HCT116 (cell line): ENCODE measurements around the gene TXNDC12. TPM values are rescaled to one million over a fixed set of nuclear protein-coding genes. Genes with fewer than 3 reads are reported as not detected.

Experiments
- ATAC-seq: fragments of 200-7000 bp; cut with Tn5 transposase; 2 replicates; pipeline ENCODE4 v1.9.1; 2020; ENCODE audit warnings: mild to moderate bottlenecking, moderate library complexity
- BruUV-seq: library from RNA; stranded (reverse); fragments of 400-500 nt; replicated peaks from 2 replicates; lab custom pipeline; 2021; lab: Mats Ljungman, UMichigan
- CTCF ChIA-PET: fragments of 300-600 bp; sonication (Branson Sonifier 250); formaldehyde crosslinking; loops from one replicate; lab custom pipeline; 2021; ENCODE audit warnings: antibody characterized with exemption; lab: Charles Lee
- POLR2A ChIA-PET: fragments of 300-600, 350-600 bp; sonication (Branson Sonifier 250); formaldehyde crosslinking; loops from one replicate; lab custom pipeline; 2021; ENCODE audit warnings: antibody characterized with exemption; lab: Charles Lee
- RAD21 ChIA-PET, 2 experiments: fragments of 300-600 bp; sonication (Branson Sonifier 250); formaldehyde crosslinking; loops; one replicate each; lab custom pipeline; 2023; ENCODE audit warnings: low total read pairs in 2 of 2; ENCODE audit not compliant: uncharacterized antibody in 2 of 2, unreplicated experiment in 2 of 2, low non-redundant PET in 1 of 2; lab: Charles Lee
- DNase-seq: peaks from one replicate; pipeline ENCODE4 v3.0.0-alpha.2; 2010; ENCODE audit warnings: low read depth, low spot score
- H2AFZ ChIP-seq: fragments of 200-600 bp; shearing (Covaris generic), sonication (generic); 2 replicates; pipeline ENCODE4 v1.6.1; 2017; ENCODE audit warnings: low read depth, mixed run types, mixed read lengths, antibody characterized with exemption, low read length; ENCODE audit not compliant: poor library complexity, severe bottlenecking
- H3K27ac ChIP-seq: 2 replicates; pipeline ENCODE4 v1.5.1; 2012; ENCODE audit warnings: low read depth, low read length
- H3K27me3 ChIP-seq: fragments of 200-600 bp; sonication (generic); 2 replicates; pipeline ENCODE4 v1.6.1; 2016; ENCODE audit warnings: mixed run types, low read length, mixed read lengths; ENCODE audit not compliant: insufficient read depth
- H3K36me3 ChIP-seq, 2 experiments: fragments of 200-500 bp in 1 of 2; fragments of 200-600 bp in 1 of 2; sonication (Bioruptor generic) in 1 of 2; sonication (generic) in 1 of 2; 2 replicates each; pipeline versions ENCODE4 v1.5.1 to v1.6.1; 2014 to 2016; ENCODE audit warnings: low read length in 2 of 2, inconsistent platforms in 1 of 2, mixed read lengths in 1 of 2, mixed run types in 1 of 2; ENCODE audit not compliant: insufficient read depth in 2 of 2, control insufficient read depth in 1 of 2
- H3K4me1 ChIP-seq, 2 experiments: fragments of 200-600 bp in 1 of 2; sonication (generic) in 1 of 2; 2 replicates each; pipeline versions ENCODE4 v1.5.1 to v1.6.1; 2012 to 2017; ENCODE audit warnings: low read length in 2 of 2, inconsistent platforms in 1 of 2, mild to moderate bottlenecking in 1 of 2, mixed read lengths in 1 of 2, mixed run types in 1 of 2, moderate library complexity in 1 of 2; ENCODE audit not compliant: insufficient read depth in 2 of 2, control insufficient read depth in 1 of 2
- H3K4me2 ChIP-seq: fragments of 200-600 bp; sonication (generic); 2 replicates; pipeline ENCODE4 v1.6.1; 2017; ENCODE audit warnings: mixed run types, low read length, mixed read lengths
- H3K4me3 ChIP-seq, 2 experiments: fragments of 200-600 bp in 1 of 2; sonication (generic) in 1 of 2; replicated peaks in 1 of 2; 2 replicates each; pipeline ENCODE4 v1.5.1; 2011 to 2016; ENCODE audit warnings: low read length in 2 of 2, control low read depth in 1 of 2, low read depth in 1 of 2, mild to moderate bottlenecking in 1 of 2, mixed read lengths in 1 of 2, mixed run types in 1 of 2
- H3K79me2 ChIP-seq: fragments of 200-600 bp; sonication (generic); 2 replicates; pipeline ENCODE4 v1.6.1; 2017; ENCODE audit warnings: mild to moderate bottlenecking, mixed run types, low read length, moderate library complexity, mixed read lengths; ENCODE audit not compliant: insufficient read depth
- H3K9ac ChIP-seq: fragments of 200-600 bp; sonication (generic); 2 replicates; pipeline ENCODE4 v1.6.1; 2016; ENCODE audit warnings: low read length, mixed read lengths
- H3K9me2 ChIP-seq: fragments of 200-600 bp; sonication (generic), shearing (Covaris generic); 2 replicates; pipeline ENCODE4 v1.6.1; 2017; ENCODE audit warnings: mixed run types, mild to moderate bottlenecking, moderate library complexity; ENCODE audit not compliant: insufficient read depth
- H3K9me3 ChIP-seq, 2 experiments: fragments of 200-500 bp in 1 of 2; fragments of 200-600 bp in 1 of 2; sonication (Bioruptor generic) in 1 of 2; sonication (generic) in 1 of 2; 2 replicates each; pipeline ENCODE4 v1.6.1; 2014 to 2017; ENCODE audit warnings: low read length in 2 of 2, mixed read lengths in 2 of 2, inconsistent platforms in 1 of 2, low read depth in 1 of 2, mild to moderate bottlenecking in 1 of 2, mixed run types in 1 of 2, moderate library complexity in 1 of 2; ENCODE audit not compliant: control insufficient read depth in 1 of 2, insufficient read depth in 1 of 2
- H4K20me1 ChIP-seq: fragments of 200-600 bp; sonication (generic), shearing (Covaris generic); 2 replicates; pipeline ENCODE4 v1.6.1; 2017; ENCODE audit warnings: mixed run types, mild to moderate bottlenecking, moderate library complexity; ENCODE audit not compliant: insufficient read depth
- CEBPB ChIP-seq: IDR thresholded peaks from 2 replicates; pipeline ENCODE4 v1.6.1; 2012; ENCODE audit warnings: low read depth
- ELF1 ChIP-seq: IDR thresholded peaks from 2 replicates; pipeline ENCODE4 v1.6.1; 2012; ENCODE audit warnings: low read depth, borderline replicate concordance
- EZH2 ChIP-seq: fragments of 200-600 bp; sonication (generic); IDR thresholded peaks from 2 replicates; pipeline ENCODE4 v1.6.1; 2017; ENCODE audit warnings: antibody characterized with exemption, mixed run types
- EZH2phosphoT487 ChIP-seq: fragments of 200-600 bp; IDR thresholded peaks from 2 replicates; pipeline ENCODE4 v1.6.1; 2018; ENCODE audit warnings: antibody characterized with exemption, borderline replicate concordance
- POLR2A ChIP-seq: IDR thresholded peaks from 2 replicates; pipeline ENCODE4 v1.7.0; 2011; ENCODE audit warnings: borderline replicate concordance; ENCODE audit not compliant: insufficient read depth, insufficient read length; ENCODE audit errors: extremely low read depth
- POLR2AphosphoS5 ChIP-seq: IDR thresholded peaks from 2 replicates; pipeline ENCODE4 v1.6.1; 2011; ENCODE audit warnings: mild to moderate bottlenecking, low read depth, low read length, moderate library complexity
- RAD21 ChIP-seq: IDR thresholded peaks from 2 replicates; pipeline ENCODE4 v1.6.1; 2012; ENCODE audit warnings: low read depth, mild to moderate bottlenecking
- SIN3A ChIP-seq: IDR thresholded peaks from 2 replicates; pipeline ENCODE4 v1.6.1; 2012; ENCODE audit warnings: low read depth
- SP1 ChIP-seq: IDR thresholded peaks from 2 replicates; pipeline ENCODE4 v1.6.1; 2012; ENCODE audit warnings: low read depth
- TCF7L2 ChIP-seq: IDR thresholded peaks from 2 replicates; pipeline ENCODE4 v1.7.0; 2011; ENCODE audit warnings: borderline replicate concordance, inconsistent platforms; ENCODE audit not compliant: insufficient read depth, insufficient read length; ENCODE audit errors: extremely low read depth
- YY1 ChIP-seq: IDR thresholded peaks from 2 replicates; pipeline ENCODE4 v1.6.1; 2011; ENCODE audit warnings: low read length, low read depth, moderate library complexity, mild to moderate bottlenecking; ENCODE audit not compliant: insufficient replicate concordance; ENCODE audit errors: extremely low read depth
- ZNF274 ChIP-seq: fragments of 200-500 bp; sonication (Bioruptor generic); IDR thresholded peaks from 2 replicates; pipeline ENCODE4 v1.6.1; 2014; ENCODE audit warnings: mild to moderate bottlenecking, low read depth, low read length, inconsistent platforms
- intact Hi-C: fragments of 100-400 bp; cut with micrococcal nuclease; formaldehyde crosslinking; loops from 2 replicates; pipeline ENCODE4 v1.10.0; 2022
- total RNA-seq: library from RNA; stranded (reverse); gene quantifications from one replicate; pipeline ENCODE4 v1.2.1, GENCODE V29; 2021; ENCODE audit not compliant: unreplicated experiment
- TF ChIP-seq, protein P1 (sequence below): IDR thresholded peaks from 2 replicates; pipeline ENCODE4 v1.6.1; 2012
- TF ChIP-seq, protein P2 (sequence below): IDR thresholded peaks from 2 replicates; pipeline ENCODE4 v1.6.1; 2011; ENCODE audit warnings: mild to moderate bottlenecking, low read length, moderate library complexity; ENCODE audit not compliant: insufficient replicate concordance; ENCODE audit errors: extremely low read depth
- TF ChIP-seq, protein P3 (sequence below): IDR thresholded peaks from 2 replicates; pipeline ENCODE4 v1.6.1; 2012

Gene TXNDC12
- total RNA-seq, 1 experiment from 2014 or later: 82.8 TPM

DNA sequence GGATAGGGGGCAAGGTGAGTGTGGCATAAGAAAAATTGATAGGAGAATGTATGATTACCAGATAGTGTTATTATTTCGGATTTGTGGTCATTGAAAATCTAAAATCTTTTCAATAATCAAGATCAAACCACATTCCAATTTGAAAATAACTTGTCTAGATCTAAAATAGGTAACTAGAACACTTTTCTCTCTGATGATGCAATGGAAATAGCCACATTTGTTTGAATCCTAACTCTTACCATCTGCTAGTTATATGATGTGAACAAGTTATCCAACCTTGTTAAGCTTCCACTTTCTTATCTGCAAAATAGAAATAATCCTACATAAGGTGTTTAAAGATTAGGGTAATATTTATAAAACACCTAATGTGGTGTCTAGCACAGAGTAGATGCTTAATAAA lies 4.9 kb upstream of the TXNDC12 start:
- Histone ChIP-seq H3K79me2 (peaks cover 66% of the 10 kb centered on the region), H3K9me2 (no peaks in the 10 kb centered on the region), H2AFZ (no peak overlapping the region), H3K4me1 (peaks cover 5 to 24% of the 10 kb centered on the region in 2 experiments), H3K9me3 (no peaks in the 10 kb centered on the region), H3K4me3 (no peak overlapping the region), H3K27me3 (no peaks in the 10 kb centered on the region), H3K4me2 (no peak overlapping the region), H4K20me1 (no peaks in the 10 kb centered on the region), H3K9ac (no peak overlapping the region), H3K27ac (no peak overlapping the region), H3K36me3 (peaks cover 20 to 30% of the 10 kb centered on the region in 2 experiments; a peak in 2 of 4 replicates)
- no peak for ATAC-seq
- intact Hi-C loops: no loop called here
- no TSS peak for BruUV-seq
- DNase-seq: no peak
- ChIA-PET POLR2A (interaction anchor here (2.0 kb wide), 1 partner anchor 11 kb away, joined by 7 read pairs; no protein-coding TSS in a partner anchor), CTCF (no interaction called here), RAD21 (no interaction called here)
- no peak for TF ChIP-seq EZH2phosphoT487
- no peak for TF ChIP-seq POLR2A
- TF ChIP-seq EZH2: no peak
- TF ChIP-seq SP1: no peak
- no peak for TF ChIP-seq CEBPB

DNA sequence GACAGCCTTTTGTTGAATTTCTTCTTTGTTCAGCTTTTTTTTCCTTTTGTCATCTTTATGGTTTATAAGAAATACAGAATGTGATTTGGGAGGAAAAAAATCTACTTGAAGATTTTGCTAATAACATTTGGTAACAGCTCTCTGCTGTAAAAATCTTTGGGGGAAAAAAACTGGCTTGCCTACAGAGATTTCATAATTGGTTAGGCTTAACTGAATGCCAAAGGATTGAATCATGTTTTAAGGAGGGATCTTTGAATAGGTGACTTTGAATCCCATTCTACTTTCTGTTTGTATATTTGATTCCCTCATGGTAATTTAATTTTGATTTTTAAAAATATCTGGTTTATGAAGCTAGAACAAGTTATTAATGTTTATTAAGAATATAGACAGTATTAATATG lies 4.3 kb upstream of the TXNDC12 start:
- Histone ChIP-seq H3K27ac (no peak overlapping the region), H3K4me1 (peaks cover 5 to 24% of the 10 kb centered on the region in 2 experiments), H4K20me1 (no peaks in the 10 kb centered on the region), H3K9ac (no peak overlapping the region), H3K4me2 (peak overlapping the region; percentile 19; the same call in 1 of the 2 replicates), H3K9me2 (no peaks in the 10 kb centered on the region), H3K27me3 (no peaks in the 10 kb centered on the region), H3K9me3 (no peaks in the 10 kb centered on the region), H2AFZ (no peak overlapping the region), H3K4me3 (no peak overlapping the region), H3K36me3 (peaks cover 16 to 27% of the 10 kb centered on the region in 2 experiments; a peak in 2 of 4 replicates), H3K79me2 (peaks cover 72% of the 10 kb centered on the region)
- DNase-seq (no peak), ATAC-seq (no peak)
- BruUV-seq: no TSS peak
- CTCF ChIA-PET: no interaction called here
- intact Hi-C loops: no loop called here
- RAD21 ChIA-PET: no interaction called here
- POLR2A ChIA-PET: no interaction called here
- TF ChIP-seq RAD21 (no peak), ELF1 (no peak), POLR2AphosphoS5 (no peak), YY1 (no peak), EZH2 (no peak), SIN3A (no peak), ZNF274 (no peak), TCF7L2 (no peak), EZH2phosphoT487 (no peak)
- TF ChIP-seq, protein P1, sequence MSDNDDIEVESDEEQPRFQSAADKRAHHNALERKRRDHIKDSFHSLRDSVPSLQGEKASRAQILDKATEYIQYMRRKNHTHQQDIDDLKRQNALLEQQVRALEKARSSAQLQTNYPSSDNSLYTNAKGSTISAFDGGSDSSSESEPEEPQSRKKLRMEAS: no peak
- TF ChIP-seq, protein P2, sequence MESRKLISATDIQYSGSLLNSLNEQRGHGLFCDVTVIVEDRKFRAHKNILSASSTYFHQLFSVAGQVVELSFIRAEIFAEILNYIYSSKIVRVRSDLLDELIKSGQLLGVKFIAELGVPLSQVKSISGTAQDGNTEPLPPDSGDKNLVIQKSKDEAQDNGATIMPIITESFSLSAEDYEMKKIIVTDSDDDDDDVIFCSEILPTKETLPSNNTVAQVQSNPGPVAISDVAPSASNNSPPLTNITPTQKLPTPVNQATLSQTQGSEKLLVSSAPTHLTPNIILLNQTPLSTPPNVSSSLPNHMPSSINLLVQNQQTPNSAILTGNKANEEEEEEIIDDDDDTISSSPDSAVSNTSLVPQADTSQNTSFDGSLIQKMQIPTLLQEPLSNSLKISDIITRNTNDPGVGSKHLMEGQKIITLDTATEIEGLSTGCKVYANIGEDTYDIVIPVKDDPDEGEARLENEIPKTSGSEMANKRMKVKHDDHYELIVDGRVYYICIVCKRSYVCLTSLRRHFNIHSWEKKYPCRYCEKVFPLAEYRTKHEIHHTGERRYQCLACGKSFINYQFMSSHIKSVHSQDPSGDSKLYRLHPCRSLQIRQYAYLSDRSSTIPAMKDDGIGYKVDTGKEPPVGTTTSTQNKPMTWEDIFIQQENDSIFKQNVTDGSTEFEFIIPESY: no peak
- TF ChIP-seq, protein P3, sequence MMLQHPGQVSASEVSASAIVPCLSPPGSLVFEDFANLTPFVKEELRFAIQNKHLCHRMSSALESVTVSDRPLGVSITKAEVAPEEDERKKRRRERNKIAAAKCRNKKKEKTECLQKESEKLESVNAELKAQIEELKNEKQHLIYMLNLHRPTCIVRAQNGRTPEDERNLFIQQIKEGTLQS: no peak
